ENCODE data around the gene MIGA2.

MIGA2 gene

GRCh38 chr9:129010267-129010975, 26.0 kb upstream of the MIGA2 start:
- no peak for DNase-seq (ENCODE audit: low read depth in 2 of 3, low spot score in 1 of 3)

- no peak for DNase-seq (ENCODE audit: low read depth in 2 of 3, low spot score in 1 of 3)
Measured at GRCh38 chr9:129011170-129011569, 25.3 kb upstream of the MIGA2 start.

- DNase-seq (ENCODE audit: low read depth in 2 of 3, low spot score in 1 of 3), result no peak
Measured at GRCh38 chr9:129011761-129012181, 24.7 kb upstream of the MIGA2 start.

- no peak for DNase-seq (ENCODE audit: low read depth in 2 of 3, low spot score in 1 of 3)
Measured at GRCh38 chr9:129012343-129012742, 24.1 kb upstream of the MIGA2 start.

DNA sequence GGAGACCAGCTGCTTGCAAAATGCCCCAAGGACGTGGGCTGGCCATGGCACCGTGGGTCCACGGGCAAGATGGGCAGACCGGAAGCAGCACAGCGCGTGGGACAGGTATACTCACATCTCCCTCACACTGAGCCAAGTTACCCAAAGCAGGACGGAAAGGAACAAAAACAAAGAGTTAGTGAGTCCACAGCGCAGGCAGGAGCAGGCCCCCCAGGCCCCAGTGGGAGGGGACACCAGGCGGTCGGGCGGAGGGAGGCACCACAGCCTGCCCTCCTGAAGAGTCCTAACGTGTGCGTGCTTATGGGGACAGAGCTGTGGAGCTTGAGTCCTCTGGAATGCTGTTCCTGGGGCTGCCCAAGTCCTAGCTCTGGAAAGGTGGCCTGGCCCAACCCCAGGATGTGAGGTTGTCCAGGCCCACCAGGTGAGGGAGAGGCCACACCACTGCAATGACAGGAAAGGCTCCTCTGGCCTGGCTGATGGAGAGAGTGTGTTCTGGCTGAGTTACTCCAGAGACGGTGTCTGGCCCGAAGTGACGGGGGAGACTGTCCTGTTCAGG, 23.5 kb upstream of the MIGA2 start:
- DNase-seq (ENCODE audit: low read depth in 2 of 3, low spot score in 1 of 3), result no peak

DNA sequence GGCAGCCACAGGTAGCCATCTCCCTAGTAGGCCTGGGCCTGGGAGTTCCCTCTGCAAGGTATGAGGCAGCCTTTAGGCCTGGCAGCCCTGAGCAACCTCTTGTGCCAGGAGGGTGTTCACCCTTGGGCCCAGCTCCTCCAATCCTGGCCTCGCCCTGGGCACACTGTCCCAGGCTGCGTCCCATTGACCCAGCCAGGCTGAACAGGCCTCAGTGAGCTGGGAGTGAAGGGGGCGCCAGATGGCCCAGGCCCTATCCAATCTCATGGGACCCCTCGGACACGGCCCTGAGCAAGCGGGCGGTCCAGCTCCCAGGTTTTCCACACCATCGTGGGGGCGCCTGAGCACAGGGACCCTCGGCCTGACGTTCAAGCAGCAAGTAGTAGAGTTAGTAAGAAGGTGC, 22.8 kb upstream of the MIGA2 start:
- no peak for DNase-seq (ENCODE audit: low read depth in 2 of 3, low spot score in 1 of 3)

DNA sequence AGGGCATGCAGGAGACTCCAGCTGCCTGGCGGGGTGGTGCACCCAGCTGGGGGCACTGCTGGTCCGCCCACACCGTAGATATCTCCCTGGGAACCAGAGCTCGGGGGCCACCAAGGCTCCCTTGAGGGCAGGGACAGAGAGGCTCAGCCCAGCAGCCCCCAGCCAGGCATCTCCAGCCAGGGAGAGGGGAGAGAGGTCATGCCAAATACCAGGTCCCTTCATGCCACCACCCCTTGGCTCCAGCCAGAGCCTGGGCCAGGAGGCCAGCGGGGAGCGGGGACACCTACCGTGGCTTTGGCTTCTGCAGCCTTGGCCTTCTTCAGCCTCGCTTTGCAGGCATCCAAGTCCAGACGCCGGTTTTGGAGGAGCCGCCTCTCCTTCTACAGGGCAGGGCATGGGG, 22.3 kb upstream of the MIGA2 start:
- DNase-seq (ENCODE audit: low read depth in 2 of 3, low spot score in 1 of 3), result no peak

DNA sequence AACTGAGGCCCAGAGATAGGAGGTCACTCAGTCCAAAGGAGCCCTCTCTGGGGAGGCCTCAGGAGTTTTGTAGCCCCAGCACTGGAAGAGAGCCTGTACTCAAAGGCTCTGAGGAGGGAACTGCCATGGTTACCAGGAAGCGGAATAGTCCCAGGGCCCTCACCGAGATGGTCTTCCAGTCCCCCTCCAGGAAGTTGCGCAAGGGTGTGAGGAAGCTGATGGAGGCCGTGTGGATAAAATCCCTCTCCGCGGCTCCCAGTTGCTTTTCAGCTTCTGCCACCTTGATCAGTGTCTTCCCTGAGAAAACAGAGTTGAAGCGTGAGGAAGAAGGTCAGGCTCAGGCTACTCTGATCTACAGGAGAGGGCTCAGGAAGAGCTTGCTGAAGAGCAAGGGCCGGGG, 21.8 kb upstream of the MIGA2 start:
- no peak for DNase-seq (ENCODE audit: low read depth in 2 of 3, low spot score in 1 of 3)

GRCh38 chr9:129021091-129021490, 15.3 kb upstream of the MIGA2 start:
- DNase-seq (ENCODE audit: low read depth in 2 of 3, low spot score in 1 of 3), result no peak

DNA sequence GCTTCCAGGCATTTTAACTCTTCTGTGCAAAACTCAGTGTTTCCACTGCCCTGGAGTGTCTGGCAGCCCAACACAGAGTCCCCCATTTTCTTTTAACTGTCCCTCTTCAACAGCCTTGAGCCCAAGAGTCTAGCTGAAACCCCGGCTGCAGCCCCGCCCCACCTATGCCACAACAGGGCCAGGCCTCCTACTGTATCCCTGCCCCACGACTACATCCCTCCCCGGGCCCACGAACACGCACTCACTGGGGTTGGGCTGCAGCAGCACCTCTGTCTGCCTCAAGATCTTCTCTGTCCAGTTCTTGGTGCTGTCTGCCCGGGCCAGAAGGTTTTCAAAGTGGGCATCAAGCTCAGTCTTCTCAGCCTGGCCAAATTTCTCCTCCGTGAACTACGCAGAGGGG, 14.4 kb upstream of the MIGA2 start:
- DNase-seq (ENCODE audit: low read depth in 2 of 3, low spot score in 1 of 3), result no peak

- DNase-seq (ENCODE audit: low read depth in 2 of 3, low spot score in 1 of 3), result no peak
Measured at GRCh38 chr9:129023036-129023907, 13.2 kb upstream of the MIGA2 start.

- no peak for DNase-seq (ENCODE audit: low read depth in 2 of 3, low spot score in 1 of 3)
Measured at GRCh38 chr9:129023908-129024233, 12.6 kb upstream of the MIGA2 start.

GRCh38 chr9:129026442-129027223, 9.8 kb upstream of the MIGA2 start:
- no peak for DNase-seq (ENCODE audit: low read depth in 2 of 3, low spot score in 1 of 3)

GRCh38 chr9:129027224-129027684, 9.2 kb upstream of the MIGA2 start:
- DNase-seq (ENCODE audit: low read depth in 2 of 3, low spot score in 1 of 3), result no peak

DNA sequence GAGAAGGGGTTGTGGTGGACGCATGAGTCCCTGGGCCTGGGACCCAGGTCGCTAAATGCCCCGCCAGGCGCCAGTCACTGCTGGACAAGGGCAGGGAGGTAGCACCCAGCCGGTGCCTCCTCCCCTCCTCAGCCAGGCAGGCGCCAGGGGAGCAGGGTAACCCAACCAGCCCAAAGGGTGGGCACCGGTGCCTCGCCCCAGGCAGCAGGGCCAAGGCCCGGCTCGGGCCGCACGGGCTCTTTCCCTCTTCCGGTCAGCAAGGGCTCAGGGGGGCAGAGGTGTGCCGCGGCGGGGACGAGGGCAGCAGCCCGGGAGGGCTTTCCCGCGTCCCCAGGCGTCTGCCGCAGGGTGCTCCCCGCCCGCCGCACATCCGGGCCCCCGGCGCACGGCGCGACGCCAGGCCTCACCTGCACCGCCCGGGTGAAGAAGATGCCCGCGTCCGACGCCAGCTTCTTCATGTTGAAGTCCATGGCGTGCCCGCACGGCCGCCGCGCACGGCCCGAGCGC, 8.7 kb upstream of the MIGA2 start:
- DNase-seq (ENCODE audit: low read depth in 2 of 3, low spot score in 1 of 3), result peak in 2 of 3 donors; percentile 36 to 58

GRCh38 chr9:129028192-129028966, 8.0 kb upstream of the MIGA2 start, which contains the start of gene SH3GLB2:
Gene SH3GLB2 (minus strand): TSS chr9:129028331. CDS start chr9:129028154, 177 bp downstream.
- DNase-seq (ENCODE audit: low read depth in 2 of 3, low spot score in 1 of 3), result peak; percentile 93 to 99 (median 93)

- DNase-seq (ENCODE audit: low read depth in 2 of 3, low spot score in 1 of 3), result no peak
Measured at GRCh38 chr9:129030191-129030590, 6.2 kb upstream of the MIGA2 start.

DNA sequence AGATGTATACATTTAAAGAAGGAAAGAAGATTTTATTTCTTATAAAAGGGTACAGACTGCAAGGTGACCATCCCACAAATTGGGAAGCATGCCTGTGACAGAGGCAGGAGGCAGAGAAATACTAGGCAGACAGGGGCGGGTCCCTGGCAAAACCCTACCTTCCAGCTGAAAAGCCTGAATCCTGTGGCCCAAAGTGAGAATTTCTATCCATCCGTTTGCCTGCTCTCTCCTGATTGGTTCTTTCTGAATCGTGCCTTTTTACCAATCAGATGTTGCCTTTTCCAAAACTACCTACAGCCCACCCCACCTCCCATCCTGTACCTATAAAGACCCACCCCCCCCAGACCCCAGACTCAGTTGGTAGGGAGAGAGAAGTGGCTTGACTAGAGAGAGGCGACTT, 4.9 kb upstream of the MIGA2 start:
- DNase-seq (ENCODE audit: low read depth in 2 of 3, low spot score in 1 of 3), result no peak

- no peak for DNase-seq (ENCODE audit: low read depth in 2 of 3, low spot score in 1 of 3)
Measured at GRCh38 chr9:129032541-129033159, 3.8 kb upstream of the MIGA2 start.

DNA sequence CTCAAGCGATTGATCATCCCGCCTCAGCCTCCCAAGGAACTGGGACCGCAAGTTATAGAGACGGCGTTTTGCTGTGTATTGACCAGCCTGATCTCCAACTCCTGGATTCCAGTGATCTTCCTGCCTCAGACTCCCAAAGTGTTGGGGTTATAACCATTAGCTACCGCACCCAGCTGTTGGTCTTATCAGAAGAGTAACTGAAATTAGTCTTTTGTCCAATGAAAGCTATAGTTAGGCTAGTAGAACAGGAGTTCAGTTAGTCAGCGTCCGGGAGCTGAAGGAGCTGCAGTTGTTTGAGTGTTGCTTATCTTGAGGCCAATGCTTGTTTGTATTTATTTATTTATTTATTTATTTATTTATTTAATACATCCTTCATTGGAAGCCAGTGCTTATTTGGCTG, 3.2 kb upstream of the MIGA2 start:
- no peak for DNase-seq (ENCODE audit: low read depth in 2 of 3, low spot score in 1 of 3)

Data from stimulated activated CD4-positive, alpha-beta T cell treated with anti-CD3 and anti-CD28 coated beads, Interleukin-12 subunit alpha, Interleukin-12 subunit beta, amount 100 ng/mL, for 48 hours (primary cell).